SK-N-SH (cell line): Measurements from ENCODE around the gene APBA2. TPM values are rescaled to one million over a fixed set of nuclear protein-coding genes. Genes with fewer than 3 reads are reported as not detected.

Source experiments
- CTCF ChIA-PET: fragments of 300-600, 350-600 bp; formaldehyde crosslinking; extraction: SDS; loops from one replicate; lab custom pipeline; 2021; lab: Yijun Ruan, JAX
- POLR2A ChIA-PET: fragments of 350-600 bp; sonication (Branson Sonifier 250); formaldehyde crosslinking; extraction: SDS; loops from one replicate; lab custom pipeline; 2020; ENCODE audit warnings: antibody characterized with exemption, inconsistent platforms; lab: Yijun Ruan, JAX
- DNase-seq: peaks from one replicate; pipeline ENCODE4 v3.0.0; 2012
- H2AFZ ChIP-seq: fragments of 200-600 bp; sonication (generic); 2 replicates; pipeline ENCODE4 v1.8.1; 2016; ENCODE audit warnings: antibody characterized with exemption, mild to moderate bottlenecking, low read depth
- H3F3A ChIP-seq: fragments of 200-600 bp; sonication (generic); replicated peaks from 2 replicates; pipeline ENCODE3; 2016; ENCODE audit warnings: antibody characterized with exemption, mild to moderate bottlenecking; ENCODE audit not compliant: insufficient read depth
- H3K27ac ChIP-seq, 2 experiments: fragments of 200-500 bp in 1 of 2; fragments of 200-600 bp in 1 of 2; sonication (Bioruptor generic) in 1 of 2; sonication (generic), shearing (Covaris generic) in 1 of 2; 2 replicates each; pipeline versions ENCODE4 v1.5.1 to v1.6.1; 2014 to 2016; ENCODE audit warnings: low read depth in 2 of 2, inconsistent platforms in 1 of 2, low read length in 1 of 2, mild to moderate bottlenecking in 1 of 2, mixed read lengths in 1 of 2
- H3K27me3 ChIP-seq: fragments of 200-600 bp; sonication (generic), shearing (Covaris generic); 2 replicates; pipeline ENCODE4 v1.6.1; 2016; ENCODE audit warnings: mixed run types; ENCODE audit not compliant: insufficient read depth
- H3K36me3 ChIP-seq, 2 experiments: fragments of 200-500 bp in 1 of 2; fragments of 200-600 bp in 1 of 2; sonication (Bioruptor generic) in 1 of 2; sonication (generic) in 1 of 2; replicated peaks in 1 of 2; 2 replicates each; pipeline versions ENCODE3 to v1.5.1; 2014 to 2016; ENCODE audit warnings: low read length in 1 of 2, mild to moderate bottlenecking in 1 of 2; ENCODE audit not compliant: insufficient read depth in 2 of 2, control insufficient read depth in 1 of 2
- H3K4me1 ChIP-seq, 2 experiments: fragments of 200-500 bp in 1 of 2; fragments of 200-600 bp in 1 of 2; sonication (Bioruptor generic) in 1 of 2; sonication (generic), shearing (Covaris generic) in 1 of 2; 2 replicates each; pipeline versions ENCODE4 v1.5.1 to v1.6.1; 2014 to 2016; ENCODE audit warnings: low read depth in 1 of 2, low read length in 1 of 2, mixed run types in 1 of 2; ENCODE audit not compliant: insufficient read depth in 2 of 2, control insufficient read depth in 1 of 2
- H3K4me2 ChIP-seq: fragments of 200-600 bp; sonication (generic), shearing (Covaris generic); 2 replicates; pipeline ENCODE4 v1.6.1; 2017; ENCODE audit warnings: mixed run types
- H3K4me3 ChIP-seq, 2 experiments: fragments of 200-500 bp in 1 of 2; fragments of 200-600 bp in 1 of 2; sonication (Bioruptor generic) in 1 of 2; sonication (generic), shearing (Covaris generic) in 1 of 2; 2 replicates each; pipeline versions ENCODE4 v1.5.1 to v1.8.1; 2014 to 2016; ENCODE audit warnings: low read depth in 2 of 2, inconsistent platforms in 1 of 2, low read length in 1 of 2, mild to moderate bottlenecking in 1 of 2, mixed read lengths in 1 of 2, moderate library complexity in 1 of 2
- H3K79me2 ChIP-seq: fragments of 200-600 bp; sonication (generic); 2 replicates; pipeline ENCODE4 v1.8.1; 2017; ENCODE audit warnings: mild to moderate bottlenecking; ENCODE audit not compliant: insufficient read depth
- H3K9ac ChIP-seq: fragments of 200-600 bp; sonication (generic); 2 replicates; pipeline ENCODE4 v1.6.1; 2017; ENCODE audit warnings: mixed run types
- H3K9me2 ChIP-seq: fragments of 200-600 bp; sonication (generic); 2 replicates; pipeline ENCODE4 v1.6.1; 2017; ENCODE audit warnings: mixed run types
- H3K9me3 ChIP-seq: fragments of 200-600 bp; sonication (generic); 2 replicates; pipeline ENCODE4 v1.6.1; 2017; ENCODE audit warnings: mixed run types, mild to moderate bottlenecking, moderate library complexity
- H4K20me1 ChIP-seq: fragments of 200-600 bp; sonication (generic); 2 replicates; pipeline ENCODE4 v1.6.1; 2017; ENCODE audit warnings: mild to moderate bottlenecking, mixed run types; ENCODE audit not compliant: insufficient read depth
- CHD2 ChIP-seq: fragments of 150-350 bp; IDR thresholded peaks from 2 replicates; pipeline ENCODE4 v1.6.1; 2018; ENCODE audit warnings: low read length; ENCODE audit not compliant: partially characterized antibody
- ELF1 ChIP-seq: IDR thresholded peaks from 2 replicates; pipeline ENCODE4 v1.4.0; 2012
- EP300 ChIP-seq, 2 experiments: IDR thresholded peaks; 2 replicates each; pipeline versions ENCODE4 v1.4.0 to v1.6.1; 2012; ENCODE audit warnings: borderline replicate concordance in 1 of 2, low read depth in 1 of 2, low read length in 1 of 2
- FOXM1 ChIP-seq: IDR thresholded peaks from 2 replicates; pipeline ENCODE4 v1.4.0; 2012; ENCODE audit warnings: low read depth, mild to moderate bottlenecking
- GABPA ChIP-seq: IDR thresholded peaks from 2 replicates; pipeline ENCODE4 v1.4.0; 2012; ENCODE audit warnings: low read depth, mild to moderate bottlenecking
- JUND ChIP-seq: IDR thresholded peaks from 2 replicates; pipeline ENCODE4 v1.4.0; 2012
- MEF2A ChIP-seq: IDR thresholded peaks from 2 replicates; pipeline ENCODE4 v1.4.0; 2012; ENCODE audit warnings: low read depth, borderline replicate concordance
- NFIC ChIP-seq: IDR thresholded peaks from 2 replicates; pipeline ENCODE4 v1.4.0; 2012; ENCODE audit warnings: borderline replicate concordance
- NRF1 ChIP-seq: IDR thresholded peaks from 2 replicates; pipeline ENCODE4 v1.6.1; 2012; ENCODE audit warnings: low read depth, mild to moderate bottlenecking, low read length
- REST ChIP-seq: IDR thresholded peaks from 2 replicates; pipeline ENCODE4 v1.6.1; 2012; ENCODE audit warnings: mild to moderate bottlenecking, low read depth, low read length, moderate library complexity
- RXRA ChIP-seq: IDR thresholded peaks from 2 replicates; pipeline ENCODE4 v1.4.0; 2012; ENCODE audit warnings: low read depth, mild to moderate bottlenecking, borderline replicate concordance
- USF2 ChIP-seq: fragments of 150-350 bp; IDR thresholded peaks from 2 replicates; pipeline ENCODE4 v1.6.1; 2017; ENCODE audit warnings: antibody characterized with exemption, low read length, low read depth, borderline replicate concordance
- WGBS: methylation state at CpG from one replicate; pipeline ENCODE4 v1.1.6; 2017; ENCODE audit warnings: low lambda C conversion rate; 5-methylcytosine and 5-hydroxymethylcytosine counted together
- polyA plus RNA-seq, 3 experiments: library from polyadenylated mRNA; depleted of rRNA; stranded (reverse); fragments of >200 nt; gene quantifications; 2 replicates each; pipeline ENCODE4 v1.2.3, GENCODE V29; 2012

APBA2 gene
- polyA plus RNA-seq, 1 of the 3 experiments (the other 2 are of a cell fraction), result 12.7 TPM

GRCh38 chr15:29057856-29058255, 172.1 kb downstream of the APBA2 start:
- CTCF ChIA-PET, result interaction anchor here (1.4 kb wide), 1 partner anchor 14 kb away, joined by 3 read pairs; no protein-coding TSS in a partner anchor

More at GRCh38 chr15:29057856-29058255, 172.1 kb downstream of the APBA2 start:
- H3K27me3 ChIP-seq, result no peaks in the 10 kb centered on the region
- H3F3A ChIP-seq, result no peaks in the 10 kb centered on the region
- no peaks in the 10 kb centered on the region for H3K36me3 ChIP-seq
- H3K9me2 ChIP-seq, result no peaks in the 10 kb centered on the region
- no peak overlapping the region for H3K9ac ChIP-seq
- H3K79me2 ChIP-seq, result no peaks in the 10 kb centered on the region
- no peak overlapping the region for H2AFZ ChIP-seq
- no peak overlapping the region for H3K27ac ChIP-seq
- H3K4me2 ChIP-seq, result no peak overlapping the region
- DNase-seq, result no peak
- no peaks in the 10 kb centered on the region for H4K20me1 ChIP-seq
- TF ChIP-seq FOXM1, result no peak
- no peak for TF ChIP-seq NRF1
- TF ChIP-seq USF2, result no peak
- TF ChIP-seq ELF1, result no peak
- no peak for TF ChIP-seq MEF2A
- no peak for TF ChIP-seq REST
- TF ChIP-seq NFIC, result no peak
- no peak for TF ChIP-seq GABPA
- TF ChIP-seq RXRA, result no peak
- no peak for TF ChIP-seq CHD2
- TF ChIP-seq EP300 (IDR thresholded peaks at IDR 0.05; ENCODE audit: borderline replicate concordance in 1 of 2, low read depth in 1 of 2, low read length in 1 of 2), result no peak
- no peak for TF ChIP-seq JUND
- WGBS, result 88% methylated on average over 8 of the region's 8 CpGs
- H3K4me1 ChIP-seq, result peaks cover 0 to 16% of the 10 kb centered on the region in 2 experiments; a peak in 1 of 4 replicates
- POLR2A ChIA-PET, result no interaction called here
- no peaks in the 10 kb centered on the region for H3K9me3 ChIP-seq
- H3K4me3 ChIP-seq, result no peak overlapping the region
